ENCODE results near the gene PHF12.

PHF12 gene

GRCh38 chr17:28955408-28955807 is 4.1 kb upstream of the PHF12 start:
- DNase-seq (ENCODE audit: low read depth, low spot score): no peak

DNA sequence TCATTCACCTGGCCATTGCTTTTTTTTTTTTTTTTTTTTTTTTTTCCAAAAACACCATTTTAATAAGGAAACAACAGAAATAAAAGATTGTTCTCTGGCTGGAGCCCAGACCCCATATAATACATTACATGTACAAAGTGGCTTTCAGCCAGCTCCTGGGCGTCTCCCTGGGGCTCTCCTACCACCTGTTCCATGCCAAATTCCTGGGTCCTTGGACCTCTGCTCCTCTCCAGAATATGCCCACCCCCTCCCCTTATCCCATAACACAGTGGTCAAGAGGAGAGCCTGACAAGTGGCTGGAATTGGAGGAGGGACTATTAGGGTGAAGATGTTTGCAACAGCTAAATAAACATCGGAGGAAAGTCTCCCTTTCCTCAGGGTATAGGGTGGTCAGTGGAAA is 3.6 kb upstream of the PHF12 start:
- no peak for DNase-seq (ENCODE audit: low read depth, low spot score)

DNA sequence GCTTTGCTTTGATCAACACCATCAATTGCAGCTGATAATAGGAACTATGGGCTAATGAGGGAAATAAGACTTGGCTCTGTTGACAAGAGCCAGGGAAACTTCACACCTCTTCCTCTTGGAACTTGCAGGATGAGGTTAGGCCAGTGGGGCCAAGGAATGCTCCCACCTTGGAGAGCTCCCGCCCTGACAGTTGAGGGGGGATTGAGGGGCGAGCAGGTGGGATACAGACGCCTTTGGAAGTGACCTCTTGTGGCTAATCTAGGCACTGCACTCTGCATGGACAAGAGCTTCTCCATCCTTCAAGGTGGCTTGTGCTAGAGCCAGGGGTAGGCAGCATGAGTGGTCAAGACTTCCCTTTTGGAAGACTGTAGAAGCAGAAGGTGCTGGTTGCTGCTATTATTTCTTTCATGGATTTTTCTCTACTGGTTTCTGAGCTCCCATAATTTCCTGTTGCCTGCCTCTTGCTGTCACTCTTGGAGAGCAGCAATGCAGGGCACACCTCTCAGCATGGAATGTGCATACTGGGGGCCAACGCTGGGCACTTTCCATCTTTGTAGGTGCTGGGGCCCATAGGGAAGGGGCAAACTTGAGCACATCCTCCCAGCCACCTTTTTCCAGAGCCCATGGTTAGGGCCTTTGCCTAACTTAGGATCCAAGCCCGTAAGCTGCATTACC is 2.3 kb upstream of the PHF12 start:
- DNase-seq (ENCODE audit: low read depth, low spot score): peak; percentile 90

GRCh38 chr17:28951991-28952975 is 965 bp upstream of the PHF12 start:
- DNase-seq (ENCODE audit: low read depth, low spot score): peak; percentile 98

DNA sequence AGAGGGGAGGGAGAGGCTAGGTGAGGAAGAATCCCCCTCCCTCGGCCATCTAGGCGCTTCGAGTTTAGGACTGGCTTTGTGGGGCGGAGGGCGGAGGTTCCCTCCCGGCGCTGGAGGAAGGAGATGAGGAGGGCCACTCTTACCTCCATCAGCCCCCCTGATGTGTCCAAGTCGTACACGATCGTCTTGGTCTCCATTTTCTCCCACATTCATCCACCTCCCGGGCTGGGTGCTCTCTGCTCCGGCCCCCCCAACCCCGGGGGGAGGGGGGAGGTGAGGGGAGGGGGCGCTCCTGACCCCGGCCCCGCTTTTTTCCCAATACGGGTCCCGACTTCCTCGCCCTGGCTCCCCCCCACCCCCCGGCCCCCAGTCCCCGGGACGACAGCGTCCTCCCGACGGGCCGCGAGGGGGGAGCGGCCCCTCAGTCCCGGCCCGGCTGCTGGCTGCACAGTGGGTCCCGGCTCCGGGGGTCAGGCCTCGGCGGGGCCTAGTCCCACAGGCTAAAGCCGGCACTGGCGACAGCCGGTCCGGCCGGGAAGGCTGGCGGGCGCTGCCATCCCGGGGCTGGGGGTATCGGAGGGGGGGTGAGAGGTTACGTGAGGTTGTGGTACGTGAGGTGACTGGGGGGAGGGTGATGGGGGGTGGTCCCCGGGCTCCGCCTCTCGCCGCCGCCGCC is 428 bp downstream of the PHF12 start:
- no peak for DNase-seq (ENCODE audit: low read depth, low spot score)

DNA sequence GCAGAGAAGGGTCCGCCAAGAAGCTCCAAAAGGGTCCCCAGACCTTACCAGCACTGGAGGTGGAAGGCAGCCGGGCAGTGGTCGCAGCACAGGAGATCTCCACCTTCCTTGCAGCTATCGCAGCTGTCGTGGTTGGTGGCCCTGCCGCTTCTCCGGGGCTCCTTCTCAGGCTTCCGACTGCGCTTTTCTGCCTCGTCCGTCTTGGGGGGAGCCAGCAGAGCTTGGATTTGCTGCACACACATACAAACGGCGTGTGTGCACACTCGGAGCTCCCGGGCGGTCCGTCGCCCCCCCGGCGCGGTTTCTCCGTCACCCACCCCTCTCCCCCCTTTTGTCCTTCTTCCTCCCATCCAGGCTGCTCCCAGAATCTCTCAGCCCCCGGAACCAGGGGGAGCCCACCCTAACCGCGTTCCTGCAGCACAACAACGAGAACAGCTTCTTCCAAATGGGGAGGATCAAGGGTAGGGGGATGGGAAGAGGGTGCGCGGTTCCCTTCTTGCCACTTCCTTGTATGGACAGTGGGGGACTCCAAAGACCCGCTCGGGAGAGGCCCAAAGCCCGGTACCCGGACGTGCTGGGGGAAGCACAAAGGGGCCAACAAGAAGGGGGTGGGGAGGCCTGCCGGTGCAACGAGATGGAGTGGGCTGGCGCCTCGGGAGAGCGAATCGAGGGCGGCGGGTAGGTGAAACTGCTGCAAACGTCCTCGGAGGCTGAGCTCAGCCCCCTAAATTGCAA is 1.1 kb downstream of the PHF12 start:
- peak; percentile 56 for DNase-seq (ENCODE audit: low read depth, low spot score)

GRCh38 chr17:28949185-28950016 is 1.9 kb downstream of the PHF12 start:
- DNase-seq (ENCODE audit: low read depth, low spot score): peak; percentile 81

DNA sequence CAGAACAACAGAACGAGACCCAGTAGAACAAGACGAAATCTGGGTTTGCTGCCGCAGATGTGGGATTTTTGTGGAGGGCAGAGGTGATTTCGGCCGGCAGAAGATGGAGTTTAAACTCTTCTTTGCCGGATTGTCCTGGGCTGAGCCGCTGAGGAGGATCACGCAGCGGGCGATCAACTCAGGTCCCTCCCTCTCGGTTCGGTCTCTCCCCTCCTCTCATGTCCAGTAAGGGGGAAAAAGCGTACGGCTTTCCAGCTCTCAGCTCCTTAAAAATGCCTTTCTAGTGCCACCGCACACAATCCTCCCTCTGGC is 2.5 kb downstream of the PHF12 start:
- no peak for DNase-seq (ENCODE audit: low read depth, low spot score)

DNA sequence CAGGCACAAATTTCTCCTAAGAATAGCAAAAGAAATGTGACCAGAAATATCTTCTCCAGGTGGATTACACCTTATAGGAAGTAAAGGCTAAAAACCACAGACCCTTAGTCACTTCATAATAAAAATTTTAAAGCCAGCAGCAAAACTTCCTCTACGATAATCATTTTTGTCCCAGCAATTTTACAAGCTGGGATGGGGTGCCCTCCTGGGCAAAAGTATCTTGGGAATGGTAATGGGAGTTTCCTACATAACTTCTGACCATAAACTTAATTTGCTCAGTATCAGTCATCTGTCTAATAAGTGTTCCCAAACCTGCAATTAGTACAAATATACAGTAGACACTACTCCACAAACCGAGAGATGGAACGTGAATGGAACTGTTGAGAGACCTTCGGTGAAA is 3.0 kb downstream of the PHF12 start:
- DNase-seq (ENCODE audit: low read depth, low spot score): no peak

- DNase-seq (ENCODE audit: low read depth, low spot score): no peak
Observed at GRCh38 chr17:28947639-28948038, 3.7 kb downstream of the PHF12 start.

- no peak for DNase-seq (ENCODE audit: low read depth, low spot score)
Observed at GRCh38 chr17:28946239-28946638, 5.1 kb downstream of the PHF12 start.

- DNase-seq (ENCODE audit: low read depth, low spot score): no peak
Observed at GRCh38 chr17:28944862-28945741, 6.2 kb downstream of the PHF12 start.

GRCh38 chr17:28944343-28944742 is 7.0 kb downstream of the PHF12 start:
- DNase-seq (ENCODE audit: low read depth, low spot score): no peak

DNA sequence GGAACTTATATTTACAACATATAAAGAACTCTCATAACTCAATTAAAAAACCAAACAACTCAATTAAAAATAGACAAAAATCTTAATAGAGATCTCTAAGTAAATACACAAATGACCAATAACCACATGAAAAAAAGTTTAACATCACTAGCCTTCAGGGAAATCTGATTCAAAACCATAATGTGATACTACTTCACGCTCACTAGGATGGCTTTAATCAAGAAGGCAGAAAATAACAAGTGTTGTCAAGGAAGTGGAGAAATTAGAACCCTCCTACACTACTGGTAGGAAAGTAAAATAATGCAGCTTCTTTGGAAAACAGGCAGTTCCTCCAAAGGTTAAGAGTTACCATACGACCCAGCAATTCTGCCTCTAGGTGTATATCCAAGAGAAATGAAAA is 8.4 kb downstream of the PHF12 start:
- DNase-seq (ENCODE audit: low read depth, low spot score): no peak

- DNase-seq (ENCODE audit: low read depth, low spot score): no peak
Observed at GRCh38 chr17:28941251-28941650, 10.1 kb downstream of the PHF12 start.

DNA sequence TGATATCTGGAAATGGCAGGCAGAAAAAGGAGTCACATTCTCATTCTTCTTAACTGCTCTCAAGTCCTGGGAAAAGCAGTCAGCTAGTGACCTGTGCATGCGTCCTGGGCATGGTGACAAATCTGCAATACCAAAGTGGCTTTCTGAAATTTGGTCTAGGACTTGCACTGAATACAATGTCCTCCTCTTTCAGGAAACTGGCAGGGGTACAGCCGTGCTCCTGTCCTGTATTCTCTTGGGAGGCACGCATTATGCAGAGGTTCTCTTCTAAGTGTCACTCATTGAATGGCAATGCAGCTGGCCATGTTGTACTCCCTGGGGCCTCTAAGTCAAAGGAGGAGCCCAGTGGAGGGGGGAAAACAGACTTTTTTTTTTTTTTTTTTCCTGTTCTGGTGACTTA is 10.6 kb downstream of the PHF12 start:
- no peak for DNase-seq (ENCODE audit: low read depth, low spot score)

GRCh38 chr17:28940142-28940541 is 11.2 kb downstream of the PHF12 start:
- DNase-seq (ENCODE audit: low read depth, low spot score): no peak

DNA sequence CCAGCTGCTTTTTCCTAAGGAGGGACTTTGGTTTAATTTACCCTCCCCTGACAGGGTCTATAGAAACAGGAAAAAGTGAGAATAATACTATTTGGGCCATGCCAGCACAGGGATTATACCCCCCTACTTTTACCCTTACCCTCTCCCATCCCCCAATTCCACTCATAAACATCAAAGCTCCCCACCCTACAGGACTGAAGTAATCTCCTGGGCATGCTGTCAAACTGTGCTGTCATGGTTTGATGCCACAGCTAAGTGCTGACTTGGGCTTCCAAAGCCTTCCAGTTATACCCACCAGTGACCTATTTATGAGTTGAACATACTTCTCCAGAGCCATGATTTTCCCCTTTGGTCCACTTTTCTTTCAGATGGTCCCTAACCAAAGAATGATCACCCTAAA is 12.8 kb downstream of the PHF12 start:
- DNase-seq (ENCODE audit: low read depth, low spot score): no peak

GRCh38 chr17:28937044-28937729 is 14.1 kb downstream of the PHF12 start:
- DNase-seq (ENCODE audit: low read depth, low spot score): no peak

Data from ELF-1 (cell line).